Activated CD8-positive, alpha-beta memory T cell treated with anti-CD3 and anti-CD28 coated beads for 24 hours (primary cell): Measurements from ENCODE around the gene EAF1.
"Not testable (repeated sequence)": the region's sequence is repeated elsewhere in the genome, so short reads cannot be mapped to it uniquely, and the experiment has no call there.

ENCODE experiments used
- DNase-seq: peaks from one replicate; pipeline ENCODE4 v3.0.0-alpha.2; 2020

Gene EAF1

GRCh38 chr3:15409239-15409638, 18.2 kb upstream of the EAF1 start:
- no peak for DNase-seq

DNA sequence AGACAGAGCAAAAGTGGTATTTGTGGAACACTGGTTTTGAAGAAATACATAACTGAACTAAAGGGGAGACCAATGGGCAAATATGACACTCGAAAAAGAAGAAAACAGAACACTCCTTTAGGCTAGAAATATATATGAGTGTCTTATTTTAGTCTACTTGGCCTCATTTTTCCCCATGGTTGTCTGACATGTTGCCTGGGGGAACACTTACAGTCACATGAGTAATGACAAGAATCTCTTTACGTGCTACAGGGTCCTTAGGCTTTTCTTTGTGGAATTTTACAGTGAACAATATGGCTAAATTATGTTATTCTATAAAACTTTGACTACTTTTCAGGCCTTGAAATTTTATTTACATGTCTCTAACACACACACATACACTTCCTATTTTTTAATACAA, 17.6 kb upstream of the EAF1 start:
- DNase-seq = no peak

DNA sequence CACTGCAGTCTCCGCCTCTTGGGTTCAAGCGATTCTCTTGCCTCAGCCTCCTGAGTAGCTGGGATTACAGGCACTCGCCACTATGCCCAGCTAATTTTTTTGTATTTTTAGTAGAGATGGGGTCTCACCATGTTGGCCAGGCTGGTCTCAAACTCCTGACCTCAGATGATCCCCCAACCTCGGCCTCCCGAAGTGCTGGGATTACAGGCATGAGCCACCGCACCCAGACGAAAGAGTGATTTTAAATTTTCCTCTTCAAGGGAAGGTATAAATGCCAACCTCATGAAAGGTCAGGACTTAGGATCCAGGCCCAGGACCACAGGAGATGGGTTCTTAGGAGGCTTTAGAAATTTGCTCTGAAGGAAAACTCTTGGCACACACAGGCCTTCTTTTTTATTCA, 16.4 kb upstream of the EAF1 start:
- DNase-seq = not testable (repeated sequence)

- DNase-seq = no peak
Observed at GRCh38 chr3:15420871-15421270, 6.5 kb upstream of the EAF1 start.

GRCh38 chr3:15426579-15427118, 749 bp upstream of the EAF1 start:
- no peak for DNase-seq

GRCh38 chr3:15427981-15428380, 583 bp downstream of the EAF1 start:
- no peak for DNase-seq

DNA sequence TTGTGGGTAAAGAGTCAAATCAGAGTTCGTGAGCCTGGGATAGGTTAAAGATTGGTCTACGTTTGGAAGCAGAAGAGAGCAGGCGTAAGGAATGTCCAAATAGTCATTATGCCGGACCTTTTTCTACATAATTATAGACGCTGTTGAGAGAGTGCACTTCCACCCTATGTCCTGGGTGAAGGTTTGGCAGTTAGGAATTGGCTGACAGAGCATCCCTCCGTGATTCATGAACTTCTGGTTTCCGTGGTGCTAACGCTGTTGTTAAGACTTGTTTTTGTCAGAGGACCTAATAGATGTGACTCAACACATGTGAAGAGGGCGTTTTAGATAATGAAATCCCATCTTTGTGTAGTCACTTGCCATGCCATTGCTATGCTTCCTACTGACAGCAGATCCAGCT, 1.1 kb downstream of the EAF1 start:
- no peak for DNase-seq

DNA sequence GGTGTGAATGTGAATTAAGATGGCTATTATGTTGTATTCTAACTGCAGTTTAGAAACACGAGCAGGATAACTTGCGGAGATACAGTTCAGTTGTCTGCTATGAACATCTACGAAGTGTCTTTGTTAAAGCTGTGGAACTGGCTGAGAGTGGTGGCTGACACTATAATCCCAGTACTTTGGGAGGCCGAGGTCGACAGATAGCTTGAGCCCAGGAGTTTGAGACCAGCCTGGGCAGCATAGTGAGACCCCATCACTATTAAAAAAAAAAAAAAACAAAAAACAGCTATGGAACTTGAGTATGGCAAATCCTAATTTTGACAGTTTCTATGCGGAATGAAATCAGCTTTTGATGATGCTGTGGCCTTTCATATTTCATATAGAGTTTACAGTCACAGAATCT, 1.7 kb downstream of the EAF1 start:
- no peak for DNase-seq

- DNase-seq = no peak
Observed at GRCh38 chr3:15430624-15431023, 3.2 kb downstream of the EAF1 start.

DNA sequence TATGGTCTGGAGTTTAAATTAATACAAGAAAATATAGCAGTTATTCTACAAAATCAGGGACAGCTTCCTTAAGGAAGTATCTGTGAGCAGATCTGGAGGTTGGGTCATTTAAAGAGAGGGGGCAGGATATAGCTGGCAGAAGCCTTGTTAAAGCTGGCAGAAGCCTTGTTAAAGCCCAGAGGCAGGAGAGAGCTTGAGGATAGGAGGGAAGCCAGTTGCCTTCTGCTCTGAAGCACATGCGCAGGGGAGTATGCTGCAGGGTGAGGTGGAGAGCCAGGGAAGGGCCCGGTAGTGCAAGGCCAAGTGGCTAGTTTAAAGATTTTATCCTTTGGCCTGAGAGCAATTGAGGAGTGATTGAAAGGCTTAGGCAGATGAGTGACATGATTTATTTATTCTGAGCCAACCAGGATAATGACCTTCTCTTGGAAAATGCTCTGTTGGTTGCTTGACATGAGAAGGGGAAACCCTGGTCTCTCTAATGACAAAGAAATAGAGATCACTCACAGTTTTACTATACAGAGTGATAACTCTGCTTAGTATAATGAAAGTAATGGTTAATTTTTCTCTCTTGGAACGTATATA, 3.9 kb downstream of the EAF1 start:
- DNase-seq = no peak

DNA sequence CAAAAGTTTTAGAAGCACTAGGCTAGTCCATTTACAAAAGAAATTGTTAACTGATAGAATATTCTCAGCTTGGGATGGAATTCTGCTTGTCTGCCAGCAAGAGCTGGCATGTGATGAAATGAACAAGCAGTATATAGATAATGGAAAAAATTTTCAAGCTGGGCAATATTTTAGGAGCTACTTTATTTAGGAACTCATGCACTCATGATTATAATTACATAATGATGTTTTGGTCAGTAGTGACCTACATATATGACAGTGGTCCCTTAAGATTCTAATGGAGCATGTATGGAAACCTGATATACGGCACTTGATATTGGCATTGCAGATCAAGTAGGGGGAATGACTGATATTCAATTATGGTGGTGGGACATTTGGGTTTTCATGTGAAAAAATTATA, 6.1 kb downstream of the EAF1 start:
- no peak for DNase-seq

GRCh38 chr3:15434756-15435155, 7.4 kb downstream of the EAF1 start:
- DNase-seq = no peak

DNA sequence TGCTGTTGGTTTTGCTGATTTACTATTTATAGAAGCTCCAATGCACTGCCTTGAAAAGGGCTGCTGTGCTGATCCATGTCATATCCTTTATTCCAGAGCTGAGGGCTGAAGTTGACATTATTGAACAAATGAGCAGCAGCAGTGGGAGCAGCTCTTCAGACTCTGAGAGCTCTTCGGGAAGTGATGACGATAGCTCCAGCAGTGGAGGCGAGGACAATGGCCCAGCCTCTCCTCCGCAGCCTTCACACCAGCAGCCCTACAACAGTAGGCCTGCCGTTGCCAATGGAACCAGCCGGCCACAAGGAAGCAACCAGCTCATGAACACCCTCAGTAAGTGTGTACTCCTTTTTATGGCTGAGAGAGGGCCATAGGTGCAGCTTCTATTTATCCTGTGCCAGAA, 8.8 kb downstream of the EAF1 start:
- DNase-seq = no peak

DNA sequence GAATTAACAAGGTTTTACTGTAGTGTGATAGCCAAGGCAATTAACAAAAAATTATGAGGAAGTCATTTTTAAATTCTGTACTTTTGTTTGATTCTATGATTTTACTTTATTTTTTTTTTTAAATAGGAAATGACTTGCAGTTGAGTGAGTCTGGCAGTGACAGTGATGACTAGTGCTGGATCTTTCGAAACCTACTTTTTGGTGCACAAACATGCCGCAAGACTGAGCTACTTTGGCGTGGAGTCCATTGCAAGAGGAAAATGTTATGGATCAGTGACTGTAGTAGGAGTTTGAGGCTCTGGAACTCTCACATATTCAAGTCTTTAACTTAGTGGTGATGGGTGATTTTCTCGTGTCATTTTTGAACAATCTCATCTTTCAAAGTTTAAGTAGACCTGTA, 11.6 kb downstream of the EAF1 start:
- DNase-seq = no peak

GRCh38 chr3:15439476-15439875, 12.1 kb downstream of the EAF1 start:
- no peak for DNase-seq

- DNase-seq = no peak
Observed at GRCh38 chr3:15440891-15441290, 13.5 kb downstream of the EAF1 start.

DNA sequence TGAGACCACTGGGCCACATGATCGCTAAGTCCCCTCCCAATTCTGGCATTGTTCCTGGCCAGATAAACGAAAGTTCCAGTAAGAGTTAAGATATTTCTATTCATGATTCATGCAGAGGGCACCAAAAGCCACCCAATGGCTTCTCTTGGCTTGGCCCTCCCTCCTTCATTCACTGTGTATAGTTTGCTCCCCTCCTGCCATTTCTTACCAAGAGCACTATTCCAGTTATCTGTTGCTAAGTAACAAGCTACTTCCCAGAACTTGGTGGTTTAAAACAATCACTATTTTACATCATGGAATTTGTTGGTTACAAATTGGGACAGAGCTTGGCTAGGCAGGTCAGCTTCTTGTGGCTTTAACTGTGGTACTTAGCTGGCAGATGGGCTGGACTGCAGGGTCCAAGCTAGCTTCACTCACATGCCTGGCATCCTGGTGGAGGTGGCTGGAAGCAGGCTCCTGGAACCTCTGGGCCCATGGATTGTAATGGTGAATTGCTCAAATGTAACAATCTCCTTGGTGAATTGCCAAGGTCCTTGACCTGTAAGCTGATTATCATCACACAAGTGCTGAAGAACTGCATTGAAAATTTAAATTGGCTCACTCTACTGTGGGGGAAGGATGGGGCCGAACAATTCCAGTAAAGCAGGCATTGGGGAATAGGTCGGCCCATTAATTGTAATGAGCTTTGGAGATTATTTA, 16.6 kb downstream of the EAF1 start:
- DNase-seq = peak; percentile 21

DNA sequence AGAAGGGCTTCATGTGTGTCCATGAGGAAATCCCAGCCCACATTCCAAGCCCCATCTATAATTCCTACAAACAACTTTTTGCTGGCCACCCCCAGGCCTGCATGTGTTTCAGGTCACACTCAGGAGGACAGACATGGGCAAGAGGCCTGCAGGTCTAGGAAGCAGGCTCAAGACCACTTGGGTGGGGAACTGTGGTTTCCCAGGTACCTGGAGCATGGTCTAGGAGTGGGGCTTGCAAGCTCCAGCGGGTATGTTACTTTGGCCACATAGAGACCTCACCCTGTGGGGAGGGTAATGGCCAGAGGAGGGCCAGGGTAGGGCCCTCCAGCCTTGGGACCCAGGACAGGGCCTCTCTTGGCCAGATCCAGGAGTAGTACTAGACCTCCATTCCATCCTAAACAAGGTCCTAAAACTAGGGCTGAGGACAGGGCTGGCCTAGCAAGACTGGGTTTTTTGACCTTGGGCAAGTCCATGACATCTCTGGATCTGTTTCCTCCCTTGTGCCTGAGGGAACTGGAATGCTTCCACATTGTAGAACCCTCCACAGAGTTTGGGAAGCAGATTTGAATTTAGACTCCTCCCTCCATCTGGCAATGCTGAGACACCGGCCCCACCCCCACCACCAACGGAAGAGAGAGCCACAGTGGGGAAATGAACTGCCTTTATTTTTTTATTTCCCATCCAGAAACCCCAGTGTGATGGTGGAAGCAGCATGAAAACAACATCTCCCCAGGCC, 22.3 kb downstream of the EAF1 start:
- peak; percentile 45 for DNase-seq

GRCh38 chr3:15450438-15451215, 23.2 kb downstream of the EAF1 start:
- peak; percentile 50 for DNase-seq

GRCh38 chr3:15451216-15452113, 24.1 kb downstream of the EAF1 start:
- DNase-seq = peak; percentile 40

- DNase-seq = peak; percentile 24
Observed at GRCh38 chr3:15452156-15452555, 24.8 kb downstream of the EAF1 start.

- DNase-seq = peak; percentile 49
Observed at GRCh38 chr3:15452961-15453360, 25.6 kb downstream of the EAF1 start.
